ENCODE data around the gene BMP6. TPM values are rescaled to one million over a fixed set of nuclear protein-coding genes. Genes with fewer than 3 reads are reported as not detected.

BMP6 gene
- total RNA-seq, 1 experiment from 2014 or later, result not detected

GRCh38 chr6:7706269-7706668 is 19.6 kb upstream of the BMP6 start:
- no peaks in the 10 kb centered on the region for H3K27me3 ChIP-seq (ENCODE audit: insufficient read depth, low read depth)
- no peak overlapping the region for H3K4me3 ChIP-seq
- H3K9me2 ChIP-seq (ENCODE audit: insufficient read depth), result no peaks in the 10 kb centered on the region
- H3K9me3 ChIP-seq (ENCODE audit: insufficient read depth, low read depth), result no peaks in the 10 kb centered on the region
- no peak for TF ChIP-seq CTCF (conservative IDR thresholded peaks at IDR 0.05)
- no peak for TF ChIP-seq EZH2 (IDR thresholded peaks at IDR 0.05; ENCODE audit: low read depth)
- ChIA-PET CTCF (interaction anchor here (0.5 kb wide), 1 partner anchor 13 kb away, joined by 6 read pairs; no protein-coding TSS in a partner anchor), POLR2A (ENCODE audit: unreplicated experiment) (no interaction called here)
- no peaks in the 10 kb centered on the region for H3F3A ChIP-seq (ENCODE audit: insufficient read depth, low read depth)
- H2AFZ ChIP-seq, result no peak overlapping the region
- DNase-seq, result no peak
- H3K27ac ChIP-seq, result no peak overlapping the region
- no TSS peak for BruUV-seq (replicated peaks)
- no peaks in the 10 kb centered on the region for H3K36me3 ChIP-seq (ENCODE audit: low read depth)
- H3K79me2 ChIP-seq (ENCODE audit: low read depth), result no peaks in the 10 kb centered on the region
- no peak overlapping the region for H3K4me2 ChIP-seq
- no peaks in the 10 kb centered on the region for H3K4me1 ChIP-seq (replicated peaks; ENCODE audit: insufficient read depth)
- intact Hi-C loops (cut with micrococcal nuclease; ENCODE audit: unreplicated experiment), result no loop called here
- no peaks in the 10 kb centered on the region for H4K20me1 ChIP-seq (ENCODE audit: insufficient read depth)

DNA sequence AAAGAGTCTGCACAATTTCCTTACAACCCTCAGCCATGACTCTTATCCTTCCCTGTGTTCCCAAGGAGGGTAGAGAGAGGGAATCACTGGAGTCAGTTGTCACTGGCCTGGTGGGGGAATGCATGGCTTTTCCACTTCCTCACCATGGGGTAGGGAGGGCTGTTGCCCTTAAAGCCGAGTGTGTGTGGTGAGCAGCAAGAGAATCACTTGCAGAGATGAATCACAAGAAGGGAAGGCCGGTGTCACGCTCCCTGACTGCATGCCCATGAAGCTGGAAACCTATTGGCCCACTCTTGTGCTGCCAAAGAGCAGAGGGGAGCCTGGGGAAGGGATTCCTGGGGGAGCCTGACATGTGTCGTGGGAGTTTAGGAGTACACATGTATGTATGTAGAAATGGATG is 18.1 kb upstream of the BMP6 start:
- BruUV-seq (replicated peaks), result no TSS peak

DNA sequence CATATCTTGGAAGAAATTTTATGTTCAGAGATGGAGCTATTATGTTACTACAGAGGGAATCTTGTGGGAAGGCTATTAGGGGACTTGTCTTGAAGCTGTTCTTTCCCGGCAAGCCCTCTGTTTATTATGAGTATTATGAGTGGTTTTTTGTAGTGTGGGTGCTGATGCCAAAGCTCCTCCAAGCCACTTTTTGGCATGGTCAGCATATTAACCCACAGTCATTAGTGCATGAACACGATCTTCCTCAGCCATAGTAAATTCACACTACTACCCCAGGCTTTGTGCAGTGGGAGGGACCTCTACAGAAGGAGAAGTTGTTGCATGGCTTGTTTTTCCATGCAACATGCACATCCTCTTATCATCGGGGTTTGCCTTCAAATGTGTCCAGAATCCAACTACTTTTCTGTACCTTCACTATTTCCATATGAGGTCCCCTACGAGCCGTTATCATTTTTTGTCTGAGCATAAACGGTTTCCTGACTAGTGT is 6.5 kb upstream of the BMP6 start:
- no peaks in the 10 kb centered on the region for H3K79me2 ChIP-seq (ENCODE audit: low read depth)
- H3K4me2 ChIP-seq, result no peak overlapping the region
- ChIA-PET POLR2A (ENCODE audit: unreplicated experiment) (no interaction called here), CTCF (interaction anchor here (0.6 to 0.7 kb wide), 2 partner anchors 10 to 13 kb away, joined by 6 to 9 read pairs; no protein-coding TSS in a partner anchor)
- H4K20me1 ChIP-seq (ENCODE audit: insufficient read depth), result no peaks in the 10 kb centered on the region
- no peaks in the 10 kb centered on the region for H3K36me3 ChIP-seq (ENCODE audit: low read depth)
- TF ChIP-seq EZH2 (IDR thresholded peaks at IDR 0.05; ENCODE audit: low read depth), result no peak
- no peak for TF ChIP-seq CTCF (conservative IDR thresholded peaks at IDR 0.05)
- H2AFZ ChIP-seq, result no peak overlapping the region
- intact Hi-C loops (cut with micrococcal nuclease; ENCODE audit: unreplicated experiment), result loop anchor here (2.0 kb wide), 1 partner anchor 47 kb away; no protein-coding TSS in a partner anchor
- no peaks in the 10 kb centered on the region for H3K27me3 ChIP-seq (ENCODE audit: insufficient read depth, low read depth)
- H3K4me3 ChIP-seq, result no peak overlapping the region
- no TSS peak for BruUV-seq (replicated peaks)
- no peaks in the 10 kb centered on the region for H3K9me2 ChIP-seq (ENCODE audit: insufficient read depth)
- H3F3A ChIP-seq (ENCODE audit: insufficient read depth, low read depth), result no peaks in the 10 kb centered on the region
- DNase-seq, result no peak
- no peaks in the 10 kb centered on the region; the same call in 1 of the 2 replicates for H3K9me3 ChIP-seq (ENCODE audit: insufficient read depth, low read depth)
- H3K4me1 ChIP-seq (replicated peaks; ENCODE audit: insufficient read depth), result no peaks in the 10 kb centered on the region
- no peak overlapping the region for H3K27ac ChIP-seq

More for the DNA sequence above, 18.1 kb upstream of the BMP6 start:
- DNase-seq, result no peak
- Histone ChIP-seq H3K9me2 (ENCODE audit: insufficient read depth) (no peaks in the 10 kb centered on the region), H3F3A (ENCODE audit: insufficient read depth, low read depth) (no peaks in the 10 kb centered on the region), H3K79me2 (ENCODE audit: low read depth) (no peaks in the 10 kb centered on the region), H3K9me3 (ENCODE audit: insufficient read depth, low read depth) (no peaks in the 10 kb centered on the region), H4K20me1 (ENCODE audit: insufficient read depth) (no peaks in the 10 kb centered on the region), H3K27ac (no peak overlapping the region), H3K4me1 (replicated peaks; ENCODE audit: insufficient read depth) (no peaks in the 10 kb centered on the region), H3K27me3 (ENCODE audit: insufficient read depth, low read depth) (no peaks in the 10 kb centered on the region), H2AFZ (no peak overlapping the region), H3K4me3 (no peak overlapping the region), H3K4me2 (no peak overlapping the region), H3K36me3 (ENCODE audit: low read depth) (no peaks in the 10 kb centered on the region)
- intact Hi-C loops (cut with micrococcal nuclease; ENCODE audit: unreplicated experiment), result no loop called here
- CTCF ChIA-PET, result no interaction called here
- POLR2A ChIA-PET (ENCODE audit: unreplicated experiment), result no interaction called here
- TF ChIP-seq CTCF (conservative IDR thresholded peaks at IDR 0.05) (no peak), EZH2 (IDR thresholded peaks at IDR 0.05; ENCODE audit: low read depth) (no peak)
